ENCODE data around the gene RAD9B. TPM values are rescaled to one million over a fixed set of nuclear protein-coding genes. Genes with fewer than 3 reads are reported as not detected.
"Not testable (repeated sequence)": the region's sequence is repeated elsewhere in the genome, so short reads cannot be mapped to it uniquely, and the experiment has no call there.

RAD9B gene
- total RNA-seq: 1 to 10 TPM in 1 of 8 experiments, under 1 TPM in 7; 0.18 to 1.0 (median 0.45) TPM

DNA sequence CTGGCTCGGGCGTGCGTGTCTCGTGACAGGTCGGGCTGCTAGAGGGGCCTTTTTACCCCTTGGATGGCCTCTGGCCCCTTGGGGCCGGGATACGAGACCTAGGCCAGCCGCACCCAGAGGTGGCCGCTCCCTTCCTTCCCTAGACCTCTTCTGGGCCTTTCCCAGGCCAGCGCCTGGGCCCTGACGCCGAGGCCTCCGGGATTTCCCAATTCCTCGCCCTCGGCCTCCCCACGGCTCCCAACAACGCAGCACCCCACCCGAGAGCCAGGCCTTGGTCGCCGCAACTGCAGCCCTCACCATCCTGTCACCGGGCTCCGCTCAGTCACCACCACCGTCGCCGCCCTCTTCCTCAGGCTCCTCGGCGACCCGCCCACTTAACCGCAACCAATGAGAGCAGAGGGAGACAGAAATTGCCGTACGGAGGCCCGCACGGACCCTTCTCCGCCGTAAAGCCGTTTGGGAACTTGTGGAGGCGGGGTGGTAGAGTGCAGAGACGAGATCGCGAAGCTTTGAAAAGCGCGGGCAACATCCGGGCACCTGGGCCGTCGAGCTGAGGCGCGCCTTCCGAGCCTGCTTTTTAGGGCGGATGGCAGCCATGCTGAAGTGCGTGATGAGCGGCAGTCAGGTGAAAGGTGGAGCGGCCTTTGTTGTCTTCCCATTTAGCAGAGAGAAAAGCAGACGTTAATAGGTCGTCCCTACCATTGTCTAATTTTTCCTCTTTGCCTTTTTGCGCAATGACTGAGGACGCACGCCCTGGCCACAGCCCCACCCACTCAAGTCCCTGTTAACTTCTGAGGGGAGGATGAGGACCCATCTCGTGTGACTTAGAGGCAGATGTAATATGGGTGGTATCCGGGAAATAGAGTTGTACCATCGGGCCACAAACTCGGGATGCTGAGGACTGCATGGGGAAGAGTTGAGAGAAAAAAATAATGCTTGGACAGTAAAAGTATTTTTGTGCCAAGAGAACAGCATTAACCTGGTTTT, at the start of gene RAD9B, which contains the start of gene VPS29:
RAD9B (plus strand) TSS at position 580 of the 987 bp plus-strand sequence; CDS start at position 587, 7 bp downstream.
VPS29 (minus strand) TSS at position 360 of the 987 bp plus-strand sequence; CDS start at position 300, 60 bp downstream.
- in situ Hi-C loops (cut with MboI; ENCODE audit: low pct_unique_long_range_greater_than_20kb in 2 of 9, low sequenced_read_pairs in 9 of 9, unreplicated experiment in 9 of 9): loop anchor here in 2 of 9 experiments (25.0 kb wide), 2 partner anchors 110 to 385 kb away; partner anchors contain the start of gene TCTN1 (in 1 of the 2)
- ATAC-seq (replicated peaks in 6 of 8): peak; percentile 92 to 99 (median 98)
- H3K4me3 ChIP-seq: peak within 1 kb of the TSS; percentile 56 to 95 (median 78)
- peaks cover 17 to 19% of the 10 kb centered on the region in 2 donors for H3K4me1 ChIP-seq (replicated peaks in 1 of 2)
- H3K27ac ChIP-seq: peak within 1 kb of the TSS; percentile 72 to 87
- 2 to 100% (median 45%) methylated on average over 1 to 35 of the region's 61 CpGs for WGBS, 10 experiments

- Histone ChIP-seq H3K4me1 (replicated peaks in 1 of 2) (peaks cover 5 to 8% of the 10 kb centered on the region in 2 donors), H3K27ac (no peak overlapping the region), H3K4me3 (no peak overlapping the region)
- ATAC-seq (replicated peaks in 6 of 8): no peak
- in situ Hi-C loops (cut with MboI; ENCODE audit: low pct_unique_long_range_greater_than_20kb in 2 of 9, low sequenced_read_pairs in 9 of 9, unreplicated experiment in 9 of 9): loop anchor here in 1 of 9 experiments (25.0 kb wide), 1 partner anchor 434 kb away; no protein-coding TSS in a partner anchor
- 59 to 97% (median 93%) methylated on average over 3 to 4 of the region's 4 CpGs; no CpG with 5 or more reads in 2 of the 10 experiments for WGBS, 10 experiments
These were observed 48.4 kb upstream of the RAD9B start for GRCh38 chr12:110453569-110454296.

DNA sequence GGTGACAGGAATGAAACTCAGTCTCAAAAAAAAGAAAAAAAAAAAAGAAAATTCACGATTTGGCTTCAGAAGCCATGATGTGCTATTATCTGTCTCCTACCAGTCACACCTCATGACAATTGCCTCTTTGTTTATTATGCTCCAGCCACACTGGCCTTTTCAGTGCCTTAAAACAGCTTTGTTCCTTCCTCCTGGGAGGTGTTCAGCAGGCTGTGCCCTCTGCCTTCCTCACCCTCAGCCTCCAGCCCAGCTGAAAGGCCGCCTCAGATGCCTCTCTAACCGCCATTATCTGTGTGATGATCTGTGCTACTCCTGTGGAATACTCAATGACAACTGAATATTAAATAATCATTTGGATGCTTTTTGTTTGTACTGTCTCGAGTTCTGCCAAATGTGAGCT, 43.4 kb upstream of the RAD9B start:
- in situ Hi-C loops (cut with MboI; ENCODE audit: low pct_unique_long_range_greater_than_20kb in 2 of 9, low sequenced_read_pairs in 9 of 9, unreplicated experiment in 9 of 9): loop anchor here in 1 of 9 experiments (25.0 kb wide), 1 partner anchor 429 kb away; no protein-coding TSS in a partner anchor
- no peak for ATAC-seq (replicated peaks in 6 of 8)
- no peak overlapping the region for H3K27ac ChIP-seq
- H3K4me1 ChIP-seq (replicated peaks in 1 of 2): no peaks in the 10 kb centered on the region
- no peak overlapping the region for H3K4me3 ChIP-seq
- WGBS, 10 experiments: 83 to 100% (median 96%) methylated on average over 1 to 4 of the region's 4 CpGs; no CpG with 5 or more reads in 2 of the 10 experiments

DNA sequence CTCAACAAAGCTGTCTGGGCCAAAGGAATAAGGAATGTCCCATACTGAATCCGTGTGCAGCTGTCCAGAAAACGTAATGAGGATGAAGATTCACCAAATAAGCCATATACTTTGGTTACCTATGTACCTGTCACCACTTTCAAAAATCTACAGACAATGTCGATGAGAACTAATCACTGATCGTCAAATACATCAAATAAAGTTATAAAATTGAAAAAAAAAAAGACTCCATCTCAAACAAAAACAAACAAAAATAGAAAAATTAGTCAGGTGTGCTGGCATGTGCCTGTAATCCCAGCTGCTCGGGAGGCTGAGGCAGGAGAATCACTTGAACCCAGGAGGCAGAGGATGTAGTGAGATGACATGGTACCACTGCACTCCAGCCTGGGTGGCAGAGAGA, 40.9 kb upstream of the RAD9B start:
- 69 to 100% (median 92%) methylated on average over 2 to 5 of the region's 5 CpGs for WGBS, 10 experiments
- H3K4me1 ChIP-seq (replicated peaks in 1 of 2); H3K4me3 ChIP-seq; H3K27ac ChIP-seq; ATAC-seq (replicated peaks in 6 of 8): not testable (repeated sequence)
- in situ Hi-C loops (cut with MboI; ENCODE audit: low pct_unique_long_range_greater_than_20kb in 2 of 9, low sequenced_read_pairs in 9 of 9, unreplicated experiment in 9 of 9): loop anchor here in 1 of 9 experiments (25.0 kb wide), 1 partner anchor 426 kb away; no protein-coding TSS in a partner anchor

GRCh38 chr12:110465024-110465423, 37.1 kb upstream of the RAD9B start:
- in situ Hi-C loops (cut with MboI; ENCODE audit: low pct_unique_long_range_greater_than_20kb in 2 of 9, low sequenced_read_pairs in 9 of 9, unreplicated experiment in 9 of 9): loop anchor here in 1 of 9 experiments (25.0 kb wide), 1 partner anchor 422 kb away; no protein-coding TSS in a partner anchor
- 64 to 100% (median 83%) methylated on average over 1 to 2 of the region's 2 CpGs; no CpG with 5 or more reads in 4 of the 10 experiments for WGBS, 10 experiments
- ATAC-seq (replicated peaks in 6 of 8): no peak
- no peak overlapping the region for H3K27ac ChIP-seq
- H3K4me1 ChIP-seq (replicated peaks in 1 of 2): peaks cover 7 to 8% of the 10 kb centered on the region in 2 donors
- H3K4me3 ChIP-seq: no peak overlapping the region

DNA sequence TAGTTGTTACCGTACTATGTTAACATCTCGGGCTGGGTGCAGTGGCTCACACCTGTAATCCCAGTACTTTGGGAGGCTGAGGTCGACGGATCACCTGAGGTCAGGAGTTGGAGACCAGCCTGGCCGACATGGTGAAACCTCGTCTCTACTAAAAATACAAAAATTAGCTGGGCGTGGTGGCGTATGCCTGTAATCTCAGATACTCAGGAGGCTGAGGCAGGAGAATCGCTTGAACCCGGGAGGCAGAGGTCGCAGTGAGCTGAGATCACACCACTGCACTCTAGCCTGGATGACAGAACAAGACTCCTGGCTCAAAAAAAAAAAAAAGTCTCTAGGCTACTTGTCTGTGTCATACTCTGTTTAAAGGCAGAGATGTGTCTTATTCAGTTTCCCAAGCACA, 36.4 kb upstream of the RAD9B start:
- ATAC-seq (replicated peaks in 6 of 8); H3K27ac ChIP-seq; H3K4me3 ChIP-seq; H3K4me1 ChIP-seq (replicated peaks in 1 of 2): not testable (repeated sequence)
- 83 to 100% (median 97%) methylated on average over 2 to 11 of the region's 11 CpGs; no CpG with 5 or more reads in 4 of the 10 experiments for WGBS, 10 experiments
- in situ Hi-C loops (cut with MboI; ENCODE audit: low pct_unique_long_range_greater_than_20kb in 2 of 9, low sequenced_read_pairs in 9 of 9, unreplicated experiment in 9 of 9): loop anchor here in 1 of 9 experiments (25.0 kb wide), 1 partner anchor 422 kb away; no protein-coding TSS in a partner anchor

- no peak overlapping the region for H3K4me3 ChIP-seq
- no peak for ATAC-seq (replicated peaks in 6 of 8)
- WGBS, 10 experiments: 56 to 94% (median 73%) methylated on average over 2 to 3 of the region's 5 CpGs; no CpG with 5 or more reads in 4 of the 10 experiments
- in situ Hi-C loops (cut with MboI; ENCODE audit: low pct_unique_long_range_greater_than_20kb in 2 of 9, low sequenced_read_pairs in 9 of 9, unreplicated experiment in 9 of 9): loop anchor here in 1 of 9 experiments (25.0 kb wide), 1 partner anchor 421 kb away; no protein-coding TSS in a partner anchor
- H3K27ac ChIP-seq: no peak overlapping the region
- peaks cover 7 to 8% of the 10 kb centered on the region in 2 donors for H3K4me1 ChIP-seq (replicated peaks in 1 of 2)
These were observed 35.3 kb upstream of the RAD9B start for GRCh38 chr12:110466791-110467190.

DNA sequence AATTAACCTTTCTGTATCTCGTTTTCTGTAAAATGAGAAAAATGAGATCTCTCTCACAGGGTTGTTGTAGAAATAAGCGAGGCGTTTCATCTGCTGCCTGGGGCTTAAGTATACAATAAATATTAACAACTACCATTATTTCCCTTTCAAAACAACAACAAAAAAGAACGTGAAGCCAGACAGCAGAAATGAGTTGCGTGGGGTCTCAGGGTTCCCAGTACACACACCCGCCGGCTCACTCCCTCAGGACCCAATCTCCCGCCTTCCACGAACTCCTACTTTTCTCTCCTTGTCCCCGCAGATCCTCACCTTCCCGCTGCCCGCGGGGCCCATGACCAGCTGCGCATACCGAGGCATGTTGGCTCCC, 34.3 kb upstream of the RAD9B start:
- in situ Hi-C loops (cut with MboI; ENCODE audit: low pct_unique_long_range_greater_than_20kb in 2 of 9, low sequenced_read_pairs in 9 of 9, unreplicated experiment in 9 of 9): loop anchor here in 1 of 9 experiments (25.0 kb wide), 1 partner anchor 419 kb away; no protein-coding TSS in a partner anchor
- ATAC-seq (replicated peaks in 6 of 8): no peak
- Histone ChIP-seq H3K4me3 (peak overlapping the region; percentile 42 to 85 (median 66)), H3K27ac (peak overlapping the region; percentile 9 to 89), H3K4me1 (replicated peaks in 1 of 2) (peaks cover 7 to 8% of the 10 kb centered on the region in 2 donors)
- 0 to 5% (median 0%) methylated on average over 2 to 14 of the region's 15 CpGs; no CpG with 5 or more reads in 1 of the 10 experiments for WGBS, 10 experiments

GRCh38 chr12:110468214-110469048, 33.7 kb upstream of the RAD9B start, which contains the start of the genes FAM216A and GPN3:
Gene FAM216A (plus strand): TSS chr12:110468845. CDS start chr12:110468876, 31 bp downstream.
Gene GPN3 (minus strand): TSS chr12:110468257. CDS start chr12:110468203, 54 bp downstream.
- H3K27ac ChIP-seq: peak within 1 kb of the TSS; percentile 89 to 95
- 0% methylated on average over 3 to 16 of the region's 78 CpGs; no CpG with 5 or more reads in 5 of the 10 experiments for WGBS, 10 experiments
- H3K4me1 ChIP-seq (replicated peaks in 1 of 2): peaks cover 7 to 8% of the 10 kb centered on the region in 2 donors
- in situ Hi-C loops (cut with MboI; ENCODE audit: low pct_unique_long_range_greater_than_20kb in 2 of 9, low sequenced_read_pairs in 9 of 9, unreplicated experiment in 9 of 9): loop anchor here in 1 of 9 experiments (25.0 kb wide), 1 partner anchor 419 kb away; no protein-coding TSS in a partner anchor
- peak; percentile 82 to 90 (median 88) for ATAC-seq (replicated peaks in 6 of 8)
- peak within 1 kb of the TSS; percentile 42 to 85 (median 66) for H3K4me3 ChIP-seq

DNA sequence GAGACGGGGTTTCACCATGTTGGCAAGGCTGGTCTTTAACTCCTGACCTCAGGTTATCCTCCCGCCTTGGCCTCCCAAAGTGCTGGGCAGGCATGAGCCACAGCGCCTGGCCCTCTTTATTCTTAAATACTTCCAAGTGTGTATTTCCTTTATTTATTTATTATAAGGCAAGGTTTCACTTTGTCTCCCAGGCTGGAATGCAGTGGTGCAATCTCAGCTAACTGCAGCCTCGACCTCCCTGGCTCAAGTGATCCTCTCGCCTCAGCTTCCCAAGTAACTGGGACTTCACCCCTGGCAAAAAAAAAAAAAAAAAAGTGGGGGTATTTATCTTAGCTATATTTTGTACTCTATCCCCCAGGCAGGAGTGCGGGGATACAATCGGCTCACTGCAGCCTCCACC, 26.7 kb upstream of the RAD9B start:
- WGBS, 10 experiments: 90 to 100% (median 100%) methylated on average over 1 to 5 of the region's 7 CpGs; no CpG with 5 or more reads in 3 of the 10 experiments
- Histone ChIP-seq H3K4me3 (no peak overlapping the region), H3K4me1 (replicated peaks in 1 of 2) (no peaks in the 10 kb centered on the region), H3K27ac (no peak overlapping the region)
- ATAC-seq (replicated peaks in 6 of 8): no peak
- in situ Hi-C loops (cut with MboI; ENCODE audit: low pct_unique_long_range_greater_than_20kb in 2 of 9, low sequenced_read_pairs in 9 of 9, unreplicated experiment in 9 of 9): no loop called here

DNA sequence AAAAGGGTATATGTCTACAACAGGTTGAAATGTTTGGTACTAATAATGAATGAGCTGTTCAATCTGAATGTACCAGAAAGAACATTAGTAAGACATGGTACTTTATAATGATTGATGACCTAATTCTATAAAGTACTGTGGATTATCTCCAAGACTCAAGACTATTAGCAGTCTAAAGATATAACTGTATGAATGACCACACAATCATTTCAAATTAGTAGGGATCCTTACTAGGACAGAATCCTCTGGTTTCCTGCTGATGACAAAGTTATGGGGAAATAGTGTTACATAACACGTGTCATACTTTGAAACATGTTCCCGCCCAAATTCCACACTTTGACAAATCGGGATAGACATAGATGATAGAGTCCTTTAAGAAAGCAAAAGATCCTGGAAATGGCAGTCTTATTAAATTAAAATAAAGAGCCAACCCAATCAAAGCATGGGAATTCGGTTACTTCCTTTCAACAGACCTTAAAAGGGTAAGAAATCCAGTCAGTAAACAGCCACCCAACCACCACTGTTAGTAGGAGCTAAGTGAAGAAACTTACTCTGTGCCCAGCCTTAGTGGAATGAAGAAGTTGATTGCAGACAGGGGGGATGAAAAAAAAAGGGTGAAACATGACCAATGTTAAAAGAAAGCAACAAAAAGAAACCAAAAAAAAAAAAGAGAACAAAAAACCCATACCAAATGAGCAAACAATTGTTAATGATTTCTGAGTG, 3.0 kb upstream of the RAD9B start:
- H3K27ac ChIP-seq: no peak overlapping the region
- ATAC-seq (replicated peaks in 6 of 8): peak in 1 of 8 experiments; percentile 2
- no peak overlapping the region for H3K4me3 ChIP-seq
- in situ Hi-C loops (cut with MboI; ENCODE audit: low pct_unique_long_range_greater_than_20kb in 2 of 9, low sequenced_read_pairs in 9 of 9, unreplicated experiment in 9 of 9): no loop called here
- peaks cover 17 to 19% of the 10 kb centered on the region in 2 donors for H3K4me1 ChIP-seq (replicated peaks in 1 of 2)
- 14 to 100% (median 86%) methylated on average over 1 to 4 of the region's 4 CpGs for WGBS, 10 experiments

Data from motor neuron (in vitro differentiated cells).